OCI-LY1 (cell line): ENCODE results near the gene CCDC187.
"Not testable (repeated sequence)": the region's sequence is repeated elsewhere in the genome, so short reads cannot be mapped to it uniquely, and the experiment has no call there.

Experiments
- H2AFZ ChIP-seq: fragments of 200-600 bp; sonication (generic), shearing (Covaris generic); 2 replicates; pipeline ENCODE4 v1.6.0; 2014; ENCODE audit warnings: antibody characterized with exemption, mild to moderate bottlenecking, low read length
- H3F3A ChIP-seq: fragments of 200-600 bp; sonication (generic), shearing (Covaris generic); 2 replicates; pipeline ENCODE4 v1.6.0; 2014; ENCODE audit warnings: mild to moderate bottlenecking, antibody characterized with exemption, low read length, moderate library complexity; ENCODE audit not compliant: insufficient read depth
- H3K27ac ChIP-seq: fragments of 200-600 bp; sonication (generic); 2 replicates; pipeline ENCODE4 v1.5.1; 2014; ENCODE audit warnings: low read length, mixed run types, mild to moderate bottlenecking, low read depth; ENCODE audit not compliant: poor library complexity, severe bottlenecking
- H3K27me3 ChIP-seq: fragments of 200-600 bp; sonication (generic); 2 replicates; pipeline ENCODE4 v1.6.0; 2014; ENCODE audit warnings: antibody characterized with exemption, mild to moderate bottlenecking, low read length, moderate library complexity; ENCODE audit not compliant: insufficient read depth
- H3K36me3 ChIP-seq: fragments of 200-600 bp; sonication (generic); 2 replicates; pipeline ENCODE4 v1.6.1; 2014; ENCODE audit warnings: mild to moderate bottlenecking, antibody characterized with exemption, low read length, moderate library complexity, mixed read lengths; ENCODE audit not compliant: insufficient read depth
- H3K4me1 ChIP-seq: fragments of 200-600 bp; sonication (generic); 2 replicates; pipeline ENCODE4 v1.5.1; 2014; ENCODE audit warnings: mild to moderate bottlenecking, low read length, moderate library complexity; ENCODE audit not compliant: insufficient read depth, severe bottlenecking
- H3K4me2 ChIP-seq: fragments of 200-600 bp; sonication (generic), shearing (Covaris generic); 2 replicates; pipeline ENCODE4 v1.6.1; 2014; ENCODE audit warnings: low read length
- H3K4me3 ChIP-seq: fragments of 200-600 bp; sonication (generic); 2 replicates; pipeline ENCODE4 v1.5.1; 2014; ENCODE audit warnings: low read length, low read depth, mild to moderate bottlenecking, mixed read lengths; ENCODE audit not compliant: poor library complexity, severe bottlenecking
- H3K79me2 ChIP-seq: fragments of 200-600 bp; shearing (Covaris generic); 2 replicates; pipeline ENCODE4 v1.6.1; 2016; ENCODE audit warnings: mixed run types, low read length, mixed read lengths; ENCODE audit not compliant: insufficient read depth
- H3K9ac ChIP-seq: fragments of 200-600 bp; sonication (generic), shearing (Covaris generic); 2 replicates; pipeline ENCODE4 v1.6.1; 2014; ENCODE audit warnings: mild to moderate bottlenecking, low read length, mixed read lengths
- H3K9me2 ChIP-seq: fragments of 200-600 bp; sonication (generic), shearing (Covaris generic); 2 replicates; pipeline ENCODE4 v1.6.1; 2014; ENCODE audit warnings: low read depth, mild to moderate bottlenecking, low read length, mixed read lengths
- H3K9me3 ChIP-seq: fragments of 200-600 bp; shearing (Covaris generic); 2 replicates; pipeline ENCODE4 v1.6.1; 2014; ENCODE audit warnings: low read length, mixed read lengths
- H4K20me1 ChIP-seq: fragments of 200-600 bp; sonication (generic), shearing (Covaris generic); 2 replicates; pipeline ENCODE4 v1.6.0; 2016; ENCODE audit warnings: mild to moderate bottlenecking, low read length; ENCODE audit not compliant: insufficient read depth
- CTCF ChIP-seq: fragments of 200-600 bp; sonication (generic), shearing (Covaris generic); IDR thresholded peaks from 2 replicates; pipeline ENCODE4 v1.5.1; 2017; ENCODE audit warnings: mild to moderate bottlenecking, antibody characterized with exemption, low read length, moderate library complexity, mixed read lengths
- EZH2 ChIP-seq: fragments of 200-600 bp; sonication (generic), shearing (Covaris generic); IDR thresholded peaks from 2 replicates; pipeline ENCODE4 v1.8.0; 2017; ENCODE audit warnings: borderline replicate concordance, mixed run types, mild to moderate bottlenecking, antibody characterized with exemption, low read length, moderate library complexity, mixed read lengths

CCDC187 gene

GRCh38 chr9:136239135-136239982, 64.5 kb downstream of the CCDC187 start:
- Histone ChIP-seq H3K27ac (peak overlapping the region; percentile 89), H2AFZ (no peak overlapping the region), H3K36me3 (peaks cover 64% of the 10 kb centered on the region), H3F3A (peaks cover 9% of the 10 kb centered on the region; the same call in 1 of the 2 replicates), H3K9me3 (no peaks in the 10 kb centered on the region), H3K4me2 (peak overlapping the region; percentile 84), H3K9me2 (no peaks in the 10 kb centered on the region), H3K4me3 (peak overlapping the region; percentile 40), H3K27me3 (no peaks in the 10 kb centered on the region), H3K79me2 (peaks cover 48% of the 10 kb centered on the region), H3K9ac (peak overlapping the region; percentile 40; the same call in 1 of the 2 replicates), H3K4me1 (peaks cover 73% of the 10 kb centered on the region), H4K20me1 (no peaks in the 10 kb centered on the region)
- no peak for TF ChIP-seq CTCF
- no peak for TF ChIP-seq EZH2

GRCh38 chr9:136238342-136238732, 65.6 kb downstream of the CCDC187 start:
- Histone ChIP-seq H3K9me3 (no peaks in the 10 kb centered on the region), H3K4me3 (peak overlapping the region; percentile 40), H4K20me1 (no peaks in the 10 kb centered on the region), H3K9me2 (no peaks in the 10 kb centered on the region), H3K79me2 (peaks cover 39% of the 10 kb centered on the region), H3F3A (peaks cover 3% of the 10 kb centered on the region; the same call in 1 of the 2 replicates), H2AFZ (no peak overlapping the region), H3K9ac (peak overlapping the region; percentile 40), H3K27me3 (no peaks in the 10 kb centered on the region), H3K27ac (peak overlapping the region; percentile 89), H3K4me1 (peaks cover 73% of the 10 kb centered on the region), H3K4me2 (peak overlapping the region; percentile 84), H3K36me3 (peaks cover 69% of the 10 kb centered on the region)
- TF ChIP-seq CTCF (no peak), EZH2 (no peak)

- no peaks in the 10 kb centered on the region for H3K9me3 ChIP-seq
- peak overlapping the region; percentile 84 for H3K4me2 ChIP-seq
- no peak overlapping the region for H2AFZ ChIP-seq
- no peaks in the 10 kb centered on the region for H4K20me1 ChIP-seq
- peaks cover 34% of the 10 kb centered on the region for H3K79me2 ChIP-seq
- TF ChIP-seq EZH2, result no peak
- no peak for TF ChIP-seq CTCF
- H3K9ac ChIP-seq, result peak overlapping the region; percentile 40; the same call in 1 of the 2 replicates
- no peaks in the 10 kb centered on the region for H3K27me3 ChIP-seq
- no peaks in the 10 kb centered on the region for H3K9me2 ChIP-seq
- H3F3A ChIP-seq, result no peaks in the 10 kb centered on the region; the same call in 1 of the 2 replicates
- H3K4me3 ChIP-seq, result peak overlapping the region; percentile 40
- H3K27ac ChIP-seq, result peak overlapping the region; percentile 89
- H3K36me3 ChIP-seq, result peaks cover 72% of the 10 kb centered on the region
- peaks cover 73% of the 10 kb centered on the region for H3K4me1 ChIP-seq
Measured at GRCh38 chr9:136237486-136238341, 66.2 kb downstream of the CCDC187 start.

GRCh38 chr9:136236471-136237410, 67.2 kb downstream of the CCDC187 start:
- not testable (repeated sequence) for H3K9me3 ChIP-seq, H3K27me3 ChIP-seq, H4K20me1 ChIP-seq, H3F3A ChIP-seq, H3K9me2 ChIP-seq, H3K9ac ChIP-seq, H2AFZ ChIP-seq, H3K4me2 ChIP-seq, H3K4me3 ChIP-seq, H3K27ac ChIP-seq
- Histone ChIP-seq H3K36me3 (peaks cover 66% of the 10 kb centered on the region), H3K79me2 (peaks cover 24% of the 10 kb centered on the region), H3K4me1 (peaks cover 63% of the 10 kb centered on the region)
